Stimulated activated CD4-positive, alpha-beta T cell treated with anti-CD3 and anti-CD28 coated beads, Interleukin-15, amount 100 ng/mL, for 24 hours (primary cell): ENCODE measurements around the gene E4F1.
A peak's percentile ranks its signal among the peaks of the same experiment; 100 is the strongest.

Experiments used
- DNase-seq: peaks from one replicate; pipeline ENCODE4 v3.0.0-alpha.2; 2020

The E4F1 gene

GRCh38 chr16:2223221-2223941 is at the start of gene E4F1:
Gene E4F1 (plus strand): TSS chr16:2223591. CDS start chr16:2223614, 23 bp downstream.
- DNase-seq = peak; percentile 100

- DNase-seq = no peak
Observed at GRCh38 chr16:2173916-2174315, 49.5 kb upstream of the E4F1 start.

GRCh38 chr16:2174396-2175131 is 48.8 kb upstream of the E4F1 start:
- no peak for DNase-seq

- DNase-seq = no peak
Observed at GRCh38 chr16:2175454-2175853, 47.9 kb upstream of the E4F1 start.

GRCh38 chr16:2176047-2176446 is 47.3 kb upstream of the E4F1 start:
- no peak for DNase-seq

GRCh38 chr16:2177101-2177500 is 46.3 kb upstream of the E4F1 start:
- no peak for DNase-seq

GRCh38 chr16:2177561-2177960 is 45.8 kb upstream of the E4F1 start:
- DNase-seq = no peak

- peak; percentile 52 for DNase-seq
Observed at GRCh38 chr16:2178321-2179106, 44.9 kb upstream of the E4F1 start.

- no peak for DNase-seq
Observed at GRCh38 chr16:2179107-2179501, 44.3 kb upstream of the E4F1 start.

GRCh38 chr16:2179576-2179975 is 43.8 kb upstream of the E4F1 start:
- no peak for DNase-seq

- no peak for DNase-seq
Observed at GRCh38 chr16:2180461-2180860, 42.9 kb upstream of the E4F1 start.

GRCh38 chr16:2180962-2181923 is 42.1 kb upstream of the E4F1 start:
- DNase-seq = no peak

GRCh38 chr16:2181952-2182351 is 41.4 kb upstream of the E4F1 start:
- DNase-seq = no peak

GRCh38 chr16:2183671-2184070 is 39.7 kb upstream of the E4F1 start:
- no peak for DNase-seq

GRCh38 chr16:2184346-2184745 is 39.0 kb upstream of the E4F1 start:
- no peak for DNase-seq

GRCh38 chr16:2184962-2185361 is 38.4 kb upstream of the E4F1 start:
- no peak for DNase-seq

- DNase-seq = no peak
Observed at GRCh38 chr16:2186064-2186463, 37.3 kb upstream of the E4F1 start.

- no peak for DNase-seq
Observed at GRCh38 chr16:2186505-2186904, 36.9 kb upstream of the E4F1 start.

- no peak for DNase-seq
Observed at GRCh38 chr16:2187212-2187611, 36.2 kb upstream of the E4F1 start.

GRCh38 chr16:2188395-2188794 is 35.0 kb upstream of the E4F1 start:
- no peak for DNase-seq

- no peak for DNase-seq
Observed at GRCh38 chr16:2189252-2189893, 34.0 kb upstream of the E4F1 start.
